ENCODE data around the gene CELF2. TPM values are rescaled to one million over a fixed set of nuclear protein-coding genes. Genes with fewer than 3 reads are reported as not detected.

The CELF2 gene
- total RNA-seq, 1 experiment from 2014 or later: 0.27 TPM

- H3K27me3 ChIP-seq (replicated peaks; ENCODE audit: control insufficient read depth, insufficient read depth, low read length): no peaks in the 10 kb centered on the region
- H3K27ac Mint-ChIP-seq (ENCODE audit: unreplicated experiment): no peak overlapping the region
- no peak overlapping the region for H3K4me3 ChIP-seq (ENCODE audit: low read depth, low read length)
- no peaks in the 10 kb centered on the region for H3K36me3 Mint-ChIP-seq (ENCODE audit: insufficient read depth, unreplicated experiment)
- peaks cover 21% of the 10 kb centered on the region for H3K9me3 Mint-ChIP-seq (ENCODE audit: unreplicated experiment)
- no peak for DNase-seq
- no peaks in the 10 kb centered on the region for H3K4me1 Mint-ChIP-seq (ENCODE audit: low read depth, unreplicated experiment)
- BruUV-seq (replicated peaks): no TSS peak
- no peaks in the 10 kb centered on the region for H3K36me3 ChIP-seq (ENCODE audit: control insufficient read depth, insufficient read depth, low read length)
- intact Hi-C loops (cut with micrococcal nuclease; ENCODE audit: unreplicated experiment): no loop called here
- H3K27me3 Mint-ChIP-seq (ENCODE audit: insufficient read depth, unreplicated experiment): peaks cover 32% of the 10 kb centered on the region
- H3K4me3 Mint-ChIP-seq (ENCODE audit: unreplicated experiment): no peak overlapping the region
- TF ChIP-seq CTCF (IDR thresholded peaks at IDR 0.05; ENCODE audit: insufficient read depth in 1 of 2, low read depth in 1 of 2, low read length in 1 of 2, severe bottlenecking in 1 of 2, unreplicated experiment in 1 of 2): no peak
- ChIA-PET CTCF (no interaction called here), POLR2A (no interaction called here)
- H3K4me1 ChIP-seq: no peaks in the 10 kb centered on the region
- H3K9me3 ChIP-seq: peaks cover 7% of the 10 kb centered on the region; the same call in 1 of the 2 replicates
Observed at GRCh38 chr10:11162828-11163599, 145.3 kb downstream of the CELF2 start.

- peaks cover 27% of the 10 kb centered on the region for H3K27me3 Mint-ChIP-seq (ENCODE audit: insufficient read depth, unreplicated experiment)
- no peaks in the 10 kb centered on the region for H3K4me1 Mint-ChIP-seq (ENCODE audit: low read depth, unreplicated experiment)
- CTCF ChIA-PET: no interaction called here
- no peak for TF ChIP-seq CTCF (IDR thresholded peaks at IDR 0.05; ENCODE audit: insufficient read depth in 1 of 2, low read depth in 1 of 2, low read length in 1 of 2, severe bottlenecking in 1 of 2, unreplicated experiment in 1 of 2)
- H3K9me3 Mint-ChIP-seq (ENCODE audit: unreplicated experiment): peaks cover 21% of the 10 kb centered on the region
- DNase-seq: no peak
- no peak overlapping the region for H3K27ac Mint-ChIP-seq (ENCODE audit: unreplicated experiment)
- Histone ChIP-seq H3K27me3 (replicated peaks; ENCODE audit: control insufficient read depth, insufficient read depth, low read length) (no peaks in the 10 kb centered on the region), H3K4me3 (ENCODE audit: low read depth, low read length) (no peak overlapping the region), H3K36me3 (ENCODE audit: control insufficient read depth, insufficient read depth, low read length) (no peaks in the 10 kb centered on the region), H3K4me1 (no peaks in the 10 kb centered on the region), H3K9me3 (peaks cover 7% of the 10 kb centered on the region; the same call in 1 of the 2 replicates)
- POLR2A ChIA-PET: no interaction called here
- no peaks in the 10 kb centered on the region for H3K36me3 Mint-ChIP-seq (ENCODE audit: insufficient read depth, unreplicated experiment)
- H3K4me3 Mint-ChIP-seq (ENCODE audit: unreplicated experiment): no peak overlapping the region
- BruUV-seq (replicated peaks): no TSS peak
- intact Hi-C loops (cut with micrococcal nuclease; ENCODE audit: unreplicated experiment): no loop called here
Observed at GRCh38 chr10:11163780-11164550, 146.3 kb downstream of the CELF2 start.

GRCh38 chr10:11164551-11164802, 146.8 kb downstream of the CELF2 start:
- Mint-ChIP-seq H3K36me3 (ENCODE audit: insufficient read depth, unreplicated experiment) (no peaks in the 10 kb centered on the region), H3K27me3 (ENCODE audit: insufficient read depth, unreplicated experiment) (peaks cover 27% of the 10 kb centered on the region), H3K4me1 (ENCODE audit: low read depth, unreplicated experiment) (no peaks in the 10 kb centered on the region), H3K4me3 (ENCODE audit: unreplicated experiment) (no peak overlapping the region), H3K27ac (ENCODE audit: unreplicated experiment) (no peak overlapping the region), H3K9me3 (ENCODE audit: unreplicated experiment) (peaks cover 21% of the 10 kb centered on the region)
- Histone ChIP-seq H3K36me3 (ENCODE audit: control insufficient read depth, insufficient read depth, low read length) (no peaks in the 10 kb centered on the region), H3K4me3 (ENCODE audit: low read depth, low read length) (no peak overlapping the region), H3K9me3 (peaks cover 7% of the 10 kb centered on the region; the same call in 1 of the 2 replicates), H3K27me3 (replicated peaks; ENCODE audit: control insufficient read depth, insufficient read depth, low read length) (no peaks in the 10 kb centered on the region), H3K4me1 (no peaks in the 10 kb centered on the region)
- POLR2A ChIA-PET: no interaction called here
- intact Hi-C loops (cut with micrococcal nuclease; ENCODE audit: unreplicated experiment): no loop called here
- CTCF ChIA-PET: no interaction called here
- TF ChIP-seq CTCF (IDR thresholded peaks at IDR 0.05; ENCODE audit: insufficient read depth in 1 of 2, low read depth in 1 of 2, low read length in 1 of 2, severe bottlenecking in 1 of 2, unreplicated experiment in 1 of 2): no peak
- no peak for DNase-seq
- BruUV-seq (replicated peaks): no TSS peak
